ENCODE results near the gene CD82.
A peak's percentile ranks its signal among the peaks of the same experiment; 100 is the strongest.

Gene CD82

DNA sequence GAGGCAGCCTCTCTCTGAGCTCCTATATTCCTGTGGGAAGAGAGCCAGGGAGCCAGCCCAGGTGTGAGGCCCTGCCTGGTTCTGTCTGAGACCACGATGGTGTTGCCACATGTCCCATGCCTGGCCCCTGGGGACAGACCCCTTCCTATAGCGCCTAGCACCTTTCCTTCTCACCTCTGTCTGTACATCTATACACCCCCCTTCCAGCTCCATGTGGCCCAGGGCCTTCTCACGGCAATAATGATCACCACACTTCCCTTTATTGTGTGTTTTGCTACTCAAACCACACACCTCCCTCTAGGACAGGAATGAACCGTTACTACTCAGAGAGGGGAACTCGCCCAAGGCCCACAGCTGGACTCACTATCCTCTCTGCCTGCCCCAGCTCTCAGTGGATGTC, 12.8 kb downstream of the CD82 start:
- DNase-seq = no peak

DNA sequence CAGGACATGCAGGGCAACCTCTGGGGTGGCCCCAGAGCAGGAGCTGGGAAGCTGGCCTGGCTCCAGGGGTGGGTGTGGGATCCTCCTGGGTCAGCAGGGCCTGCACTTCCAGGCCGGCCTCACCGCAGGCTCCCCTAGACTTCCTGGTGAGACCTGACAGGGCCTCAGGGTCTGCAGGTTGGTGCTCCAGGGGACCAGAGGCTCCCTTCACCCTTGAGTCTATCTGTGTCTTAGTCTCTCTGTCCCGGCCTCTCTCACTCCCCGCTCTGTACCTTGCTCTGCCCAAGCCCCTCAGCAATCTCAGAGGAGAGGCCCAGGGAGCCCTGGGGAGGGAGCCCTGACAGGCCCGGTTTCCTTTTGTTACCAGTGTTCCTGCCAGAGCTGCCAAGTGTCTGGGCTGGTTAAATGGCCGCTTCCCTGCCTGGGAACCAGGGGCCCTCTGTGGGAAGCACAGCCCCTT, 13.9 kb downstream of the CD82 start:
- no peak for DNase-seq

DNA sequence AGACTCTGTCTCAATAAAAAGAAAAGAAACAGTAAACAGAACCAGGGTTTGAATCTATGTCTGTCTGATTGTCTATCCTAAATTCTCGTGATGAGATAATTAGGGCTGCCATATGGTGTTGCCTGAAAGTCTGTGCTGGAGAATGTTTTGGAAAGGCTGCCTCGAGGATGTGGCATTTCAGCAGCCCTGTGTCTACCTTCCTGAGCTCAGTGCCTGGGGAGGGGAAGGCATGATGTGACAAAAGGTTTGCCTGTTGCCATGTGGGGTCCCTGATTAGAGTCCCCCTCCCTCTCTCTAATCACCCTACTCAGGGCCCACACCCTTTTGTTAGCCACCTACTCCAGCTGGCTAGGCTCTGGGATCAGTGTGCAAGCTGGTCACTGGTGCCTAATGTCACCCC, 15.2 kb downstream of the CD82 start:
- no peak for DNase-seq

GRCh38 chr11:44581246-44581645, 15.8 kb downstream of the CD82 start:
- no peak for DNase-seq

DNA sequence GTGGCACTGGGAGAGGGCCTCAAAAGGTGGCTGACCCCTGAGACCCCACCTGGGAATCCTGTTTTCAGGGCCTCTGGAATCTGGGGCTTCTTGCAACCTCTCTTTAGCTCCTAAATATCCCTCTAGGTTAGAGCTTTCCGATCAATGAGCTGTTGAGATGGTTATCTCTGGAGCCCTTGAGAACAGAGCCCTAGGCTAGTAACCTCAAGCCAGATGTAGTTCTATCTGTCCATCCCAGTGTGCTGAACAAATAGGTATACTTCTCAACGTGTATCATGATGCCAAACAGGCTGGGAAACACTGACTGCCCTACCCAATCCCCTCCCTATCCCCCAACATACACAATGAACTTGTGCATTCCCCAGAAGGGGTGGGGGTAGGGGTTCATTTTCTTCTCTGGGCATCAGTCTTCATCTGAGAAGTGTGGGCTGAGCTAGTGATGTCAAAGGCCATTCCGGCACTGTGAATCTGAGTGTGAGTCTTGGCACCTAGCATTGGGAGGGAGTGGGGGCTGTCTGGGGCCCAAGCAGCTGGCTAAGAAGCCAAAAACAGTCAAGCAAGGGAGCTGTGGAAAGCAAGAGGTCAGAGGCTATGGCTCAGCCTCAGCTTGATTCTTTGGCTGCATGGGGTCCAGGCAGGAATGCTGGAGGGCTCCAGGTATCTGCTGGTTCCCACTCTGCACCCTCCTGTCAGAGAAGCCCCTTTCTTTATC, 17.3 kb downstream of the CD82 start:
- no peak for DNase-seq

- DNase-seq = no peak
Measured at GRCh38 chr11:44583353-44583669, 17.8 kb downstream of the CD82 start.

DNA sequence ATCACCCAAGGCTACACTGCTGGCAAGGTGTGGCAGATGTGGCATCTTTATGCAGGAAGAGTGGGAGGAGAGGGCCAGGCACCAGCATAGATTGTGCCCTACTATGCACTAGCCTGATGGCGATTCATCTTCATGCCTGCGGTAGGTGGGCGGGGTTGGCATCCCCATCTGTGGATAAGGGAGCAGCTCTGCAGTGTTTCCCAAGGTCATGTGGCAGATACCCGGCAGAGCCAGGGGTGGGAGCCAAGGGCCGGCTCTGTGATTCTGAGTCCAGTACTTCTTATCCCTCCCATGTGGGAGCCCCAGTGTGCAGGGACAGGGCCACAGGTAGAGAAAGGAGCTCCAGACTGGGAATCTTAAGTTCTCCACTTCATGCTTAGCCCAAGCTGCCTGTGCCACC, 20.0 kb downstream of the CD82 start:
- no peak for DNase-seq

- DNase-seq = no peak
Measured at GRCh38 chr11:44589301-44589700, 23.8 kb downstream of the CD82 start.

GRCh38 chr11:44590769-44591168, 25.3 kb downstream of the CD82 start:
- no peak for DNase-seq

- DNase-seq = no peak
Measured at GRCh38 chr11:44591557-44591956, 26.1 kb downstream of the CD82 start.

DNA sequence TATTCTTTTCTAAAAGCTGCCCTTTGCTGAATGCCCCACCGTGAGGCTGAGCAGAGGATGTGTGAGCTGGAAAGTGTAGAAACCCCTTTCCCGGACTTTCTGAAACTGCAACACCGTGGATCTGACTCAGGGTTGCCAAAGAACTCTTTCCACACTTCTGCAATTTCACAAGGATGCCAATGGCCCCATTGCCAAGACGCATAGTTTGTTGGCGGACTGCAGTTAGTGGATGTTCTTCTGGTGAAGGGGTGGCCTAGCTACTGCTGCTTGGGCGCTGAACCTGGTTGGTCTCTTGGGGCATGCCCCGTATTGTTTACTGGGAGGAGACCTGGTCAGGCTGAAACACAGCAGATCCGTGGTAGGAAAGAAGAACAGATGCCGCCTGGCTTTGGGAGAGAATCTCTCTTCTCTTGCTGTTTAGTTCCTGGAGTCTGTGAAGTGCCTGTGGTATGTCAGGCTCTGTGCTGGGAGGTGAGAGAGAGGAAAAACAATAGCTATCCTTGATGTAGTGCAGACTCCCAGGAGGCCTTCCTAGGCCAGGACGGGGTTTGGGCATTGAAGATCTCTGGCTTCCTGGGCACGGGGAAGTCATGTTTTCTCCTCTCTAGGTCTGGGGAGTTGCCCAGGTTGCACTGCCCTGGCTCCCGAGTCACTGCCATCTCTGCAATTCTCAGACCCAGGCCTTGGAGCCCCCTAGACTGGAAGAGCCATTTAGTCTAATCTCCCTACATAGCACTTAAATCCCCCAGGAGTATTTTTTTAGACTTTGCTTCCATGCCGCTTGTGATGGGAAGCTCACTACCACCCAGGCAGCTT, 26.9 kb downstream of the CD82 start:
- DNase-seq = no peak

DNA sequence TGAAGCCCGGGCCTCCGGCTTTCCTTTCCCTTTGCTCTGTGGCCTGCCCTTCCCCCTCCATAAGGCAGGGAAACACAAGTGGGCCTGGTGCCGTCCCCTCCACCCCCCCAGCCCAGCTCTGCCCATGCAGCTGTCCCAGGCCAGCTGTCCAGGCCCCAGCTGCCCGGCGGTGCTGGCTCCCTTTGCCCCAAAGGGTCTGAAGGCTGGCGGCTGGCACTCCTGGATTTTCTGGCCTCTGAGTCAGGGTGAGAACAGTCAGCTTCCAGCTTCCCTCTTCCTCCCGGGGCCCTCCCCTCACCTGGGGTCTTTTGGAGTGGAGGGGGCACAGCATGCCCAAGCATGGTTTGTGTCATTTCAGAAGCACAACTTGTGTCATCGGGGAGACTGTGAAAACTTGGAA, 27.8 kb downstream of the CD82 start:
- DNase-seq = no peak

GRCh38 chr11:44595006-44595405, 29.5 kb downstream of the CD82 start:
- DNase-seq = no peak

DNA sequence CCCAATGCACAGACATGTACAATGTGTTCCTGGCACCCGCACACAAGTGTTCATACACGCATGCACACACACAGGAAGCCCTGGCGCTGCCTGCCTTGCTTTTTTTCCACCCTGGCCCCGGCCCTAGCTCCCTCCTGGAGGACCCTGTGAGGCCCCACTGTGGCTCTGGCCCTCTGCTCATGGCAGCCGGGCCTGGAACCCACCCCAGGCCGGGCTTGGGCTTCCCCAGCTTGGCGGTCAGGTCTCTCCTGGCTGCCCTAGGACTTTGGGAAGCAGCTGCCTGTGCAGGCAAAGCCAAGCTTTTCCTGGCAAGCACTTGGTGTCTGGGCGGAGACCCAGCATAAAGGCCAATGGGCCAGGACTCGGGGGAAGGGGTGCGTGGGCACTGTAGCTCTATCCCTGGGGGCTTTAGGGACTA, 30.5 kb downstream of the CD82 start:
- no peak for DNase-seq

- DNase-seq = peak; percentile 77
Measured at GRCh38 chr11:44596525-44597276, 31.2 kb downstream of the CD82 start.

- no peak for DNase-seq
Measured at GRCh38 chr11:44597358-44598012, 32.0 kb downstream of the CD82 start.

- no peak for DNase-seq
Measured at GRCh38 chr11:44598831-44599230, 33.4 kb downstream of the CD82 start.

DNA sequence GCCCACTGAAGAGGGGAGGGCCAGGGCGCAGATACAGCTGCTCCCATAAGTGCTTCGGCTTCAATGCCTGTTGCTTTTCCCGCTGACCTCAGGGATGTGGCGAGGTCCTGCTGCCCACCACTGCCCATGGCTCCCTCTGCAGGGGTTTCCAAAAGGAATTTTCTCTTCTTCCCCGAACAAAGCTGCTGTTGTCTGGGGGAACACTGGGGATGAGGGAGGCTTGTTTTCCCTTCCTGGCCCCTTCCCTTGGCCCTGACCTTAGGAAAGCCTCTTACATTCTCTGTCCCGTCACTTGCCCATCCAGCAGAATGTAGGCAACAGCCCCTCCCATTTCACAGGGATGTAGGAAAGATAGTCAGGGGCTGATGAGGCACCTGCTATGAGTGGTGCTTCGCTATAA, 34.8 kb downstream of the CD82 start:
- DNase-seq = no peak

- no peak for DNase-seq
Measured at GRCh38 chr11:44600839-44601383, 35.4 kb downstream of the CD82 start.

GRCh38 chr11:44601471-44602370, 36.3 kb downstream of the CD82 start:
- DNase-seq = peak; percentile 52

- no peak for DNase-seq
Measured at GRCh38 chr11:44602891-44603310, 37.4 kb downstream of the CD82 start.

- DNase-seq = no peak
Measured at GRCh38 chr11:44604171-44604581, 38.7 kb downstream of the CD82 start.
